ENCODE results near the gene HNRNPU.

The HNRNPU gene

GRCh38 chr1:244864253-244865027, at the start of gene HNRNPU:
Gene HNRNPU (minus strand): TSS chr1:244864543. CDS start chr1:244864307, 236 bp downstream.
- DNase-seq (ENCODE audit: low spot score), result peak; percentile 96

- no peak for DNase-seq (ENCODE audit: low spot score)
These were observed 49.5 kb upstream of the HNRNPU start for GRCh38 chr1:244913806-244914205.

GRCh38 chr1:244904119-244904518, 39.8 kb upstream of the HNRNPU start:
- no peak for DNase-seq (ENCODE audit: low spot score)

- DNase-seq (ENCODE audit: low spot score), result no peak
These were observed 37.2 kb upstream of the HNRNPU start for GRCh38 chr1:244901400-244902015.

- no peak for DNase-seq (ENCODE audit: low spot score)
These were observed 33.3 kb upstream of the HNRNPU start for GRCh38 chr1:244897476-244898254.

- no peak for DNase-seq (ENCODE audit: low spot score)
These were observed 32.2 kb upstream of the HNRNPU start for GRCh38 chr1:244896550-244896949.

GRCh38 chr1:244893836-244894235, 29.5 kb upstream of the HNRNPU start:
- DNase-seq (ENCODE audit: low spot score), result no peak

GRCh38 chr1:244887281-244887680, 22.9 kb upstream of the HNRNPU start:
- no peak for DNase-seq (ENCODE audit: low spot score)

GRCh38 chr1:244881552-244882280, 17.4 kb upstream of the HNRNPU start:
- no peak for DNase-seq (ENCODE audit: low spot score)

- DNase-seq (ENCODE audit: low spot score), result no peak
These were observed 14.3 kb upstream of the HNRNPU start for GRCh38 chr1:244878681-244879080.

GRCh38 chr1:244876228-244876910, 12.0 kb upstream of the HNRNPU start:
- no peak for DNase-seq (ENCODE audit: low spot score)

- no peak for DNase-seq (ENCODE audit: low spot score)
These were observed 10.7 kb upstream of the HNRNPU start for GRCh38 chr1:244874974-244875579.

GRCh38 chr1:244869950-244870349, 5.6 kb upstream of the HNRNPU start:
- DNase-seq (ENCODE audit: low spot score), result no peak

GRCh38 chr1:244869364-244869827, 5.1 kb upstream of the HNRNPU start:
- DNase-seq (ENCODE audit: low spot score), result no peak

- DNase-seq (ENCODE audit: low spot score), result no peak
These were observed 4.4 kb upstream of the HNRNPU start for GRCh38 chr1:244868484-244869363.

- DNase-seq (ENCODE audit: low spot score), result no peak
These were observed 2.0 kb upstream of the HNRNPU start for GRCh38 chr1:244866355-244866754.

GRCh38 chr1:244865820-244866219, 1.5 kb upstream of the HNRNPU start:
- no peak for DNase-seq (ENCODE audit: low spot score)

- DNase-seq (ENCODE audit: low spot score), result no peak
These were observed 657 bp upstream of the HNRNPU start for GRCh38 chr1:244865028-244865371.

GRCh38 chr1:244863491-244864252, 671 bp downstream of the HNRNPU start:
- no peak for DNase-seq (ENCODE audit: low spot score)
